ENCODE results near the gene NF1. TPM values are rescaled to one million over a fixed set of nuclear protein-coding genes. Genes with fewer than 3 reads are reported as not detected.
A peak's percentile ranks its signal among the peaks of the same experiment; 100 is the strongest.

Gene NF1
- total RNA-seq, 1 donor = 67.0 TPM

DNA sequence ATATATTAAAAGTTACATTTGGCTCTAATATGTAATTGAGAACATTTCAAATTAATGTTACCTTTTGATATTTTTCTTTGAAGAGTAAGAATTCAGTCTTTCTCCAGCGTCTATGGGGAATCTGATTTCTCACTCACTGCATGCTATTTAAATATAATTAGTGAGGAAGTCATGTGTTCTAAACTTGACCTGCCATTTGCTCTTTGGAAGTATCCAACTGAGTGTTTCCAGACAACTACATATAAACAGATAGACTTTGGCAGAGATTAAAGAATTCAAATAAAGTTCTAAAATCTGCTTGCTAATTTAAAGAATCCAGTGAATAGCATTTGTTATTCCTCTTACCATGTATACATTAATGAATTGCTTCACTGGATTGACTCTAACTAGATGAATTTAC, 178.7 kb downstream of the NF1 start:
- DNase-seq (ENCODE audit: insufficient read length, low spot score, missing footprints) = no peak
- no peak overlapping the region for H3K4me2 ChIP-seq (ENCODE audit: insufficient read depth, low read length)
- no peak overlapping the region for H3K27ac ChIP-seq (ENCODE audit: low read depth, low read length)
- no peaks in the 10 kb centered on the region for H4K20me1 ChIP-seq (ENCODE audit: insufficient read depth, low read length)
- H3K4me3 ChIP-seq (ENCODE audit: insufficient read depth, low read length) = no peak overlapping the region
- H3K4me1 ChIP-seq (ENCODE audit: insufficient read depth, low read length) = peaks cover 33% of the 10 kb centered on the region
- no peak overlapping the region for H2AFZ ChIP-seq (ENCODE audit: low read length)
- H3K27me3 ChIP-seq (ENCODE audit: insufficient read depth, low read length) = no peaks in the 10 kb centered on the region
- TF ChIP-seq, protein P1, sequence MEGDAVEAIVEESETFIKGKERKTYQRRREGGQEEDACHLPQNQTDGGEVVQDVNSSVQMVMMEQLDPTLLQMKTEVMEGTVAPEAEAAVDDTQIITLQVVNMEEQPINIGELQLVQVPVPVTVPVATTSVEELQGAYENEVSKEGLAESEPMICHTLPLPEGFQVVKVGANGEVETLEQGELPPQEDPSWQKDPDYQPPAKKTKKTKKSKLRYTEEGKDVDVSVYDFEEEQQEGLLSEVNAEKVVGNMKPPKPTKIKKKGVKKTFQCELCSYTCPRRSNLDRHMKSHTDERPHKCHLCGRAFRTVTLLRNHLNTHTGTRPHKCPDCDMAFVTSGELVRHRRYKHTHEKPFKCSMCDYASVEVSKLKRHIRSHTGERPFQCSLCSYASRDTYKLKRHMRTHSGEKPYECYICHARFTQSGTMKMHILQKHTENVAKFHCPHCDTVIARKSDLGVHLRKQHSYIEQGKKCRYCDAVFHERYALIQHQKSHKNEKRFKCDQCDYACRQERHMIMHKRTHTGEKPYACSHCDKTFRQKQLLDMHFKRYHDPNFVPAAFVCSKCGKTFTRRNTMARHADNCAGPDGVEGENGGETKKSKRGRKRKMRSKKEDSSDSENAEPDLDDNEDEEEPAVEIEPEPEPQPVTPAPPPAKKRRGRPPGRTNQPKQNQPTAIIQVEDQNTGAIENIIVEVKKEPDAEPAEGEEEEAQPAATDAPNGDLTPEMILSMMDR (IDR thresholded peaks at IDR 0.05; ENCODE audit: extremely low read depth, low read depth, low read length) = no peak
- H3K9me3 ChIP-seq (ENCODE audit: low read depth, low read length) = no peaks in the 10 kb centered on the region
- peaks cover 4% of the 10 kb centered on the region for H3K79me2 ChIP-seq (ENCODE audit: insufficient read depth, low read length)
- peaks cover 10% of the 10 kb centered on the region for H3K36me3 ChIP-seq (ENCODE audit: insufficient read depth, low read length)

DNA sequence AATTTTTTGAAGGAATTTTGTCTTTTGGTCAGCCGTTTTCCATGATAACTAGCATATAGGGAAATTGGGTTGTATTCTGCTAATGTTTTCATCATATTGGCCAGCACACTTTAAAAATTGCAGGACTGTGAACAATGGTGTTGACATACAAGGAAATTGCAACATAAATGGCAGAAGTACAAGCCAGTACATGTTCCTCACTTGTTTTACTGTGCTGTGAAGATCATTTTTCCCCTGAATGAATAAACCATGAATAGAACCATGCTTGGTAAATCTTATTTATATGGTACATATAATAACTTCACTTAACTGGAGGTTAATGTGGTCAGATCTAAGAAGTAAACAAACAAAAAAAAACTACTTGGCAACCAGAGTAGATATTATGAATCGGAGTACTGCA, 179.5 kb downstream of the NF1 start:
- no peak overlapping the region for H2AFZ ChIP-seq (ENCODE audit: low read length)
- peaks cover 10% of the 10 kb centered on the region for H3K36me3 ChIP-seq (ENCODE audit: insufficient read depth, low read length)
- DNase-seq (ENCODE audit: insufficient read length, low spot score, missing footprints) = peak; percentile 64
- TF ChIP-seq, protein P1 (IDR thresholded peaks at IDR 0.05; ENCODE audit: extremely low read depth, low read depth, low read length) = no peak
- H3K27me3 ChIP-seq (ENCODE audit: insufficient read depth, low read length) = no peaks in the 10 kb centered on the region
- peaks cover 25% of the 10 kb centered on the region for H3K4me1 ChIP-seq (ENCODE audit: insufficient read depth, low read length)
- H4K20me1 ChIP-seq (ENCODE audit: insufficient read depth, low read length) = no peaks in the 10 kb centered on the region
- no peak overlapping the region for H3K4me3 ChIP-seq (ENCODE audit: insufficient read depth, low read length)
- H3K4me2 ChIP-seq (ENCODE audit: insufficient read depth, low read length) = no peak overlapping the region
- H3K9me3 ChIP-seq (ENCODE audit: low read depth, low read length) = no peaks in the 10 kb centered on the region
- H3K79me2 ChIP-seq (ENCODE audit: insufficient read depth, low read length) = peaks cover 4% of the 10 kb centered on the region
- H3K27ac ChIP-seq (ENCODE audit: low read depth, low read length) = peak overlapping the region; percentile 10

DNA sequence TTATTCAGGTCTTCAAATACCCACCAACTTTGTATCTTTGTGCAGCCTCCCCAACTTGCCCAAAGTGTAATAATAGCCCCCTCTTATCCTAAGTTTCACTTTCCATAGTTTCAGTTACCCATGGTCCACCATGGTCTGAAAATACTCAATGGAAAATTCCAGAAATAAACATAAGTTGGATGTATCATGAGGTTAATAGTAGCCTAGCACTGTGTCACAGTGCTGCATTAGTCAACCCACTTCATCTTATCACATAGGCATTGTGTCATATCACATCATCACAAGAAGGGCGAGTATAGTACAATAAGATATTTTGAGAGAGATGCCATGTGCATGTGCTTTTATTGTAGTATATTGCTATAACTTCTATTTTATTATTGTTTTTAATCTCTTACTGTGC, 180.3 kb downstream of the NF1 start:
- H3K79me2 ChIP-seq (ENCODE audit: insufficient read depth, low read length) = peaks cover 4% of the 10 kb centered on the region
- TF ChIP-seq, protein P1 (IDR thresholded peaks at IDR 0.05; ENCODE audit: extremely low read depth, low read depth, low read length) = no peak
- H3K4me1 ChIP-seq (ENCODE audit: insufficient read depth, low read length) = peaks cover 17% of the 10 kb centered on the region
- no peak overlapping the region for H3K27ac ChIP-seq (ENCODE audit: low read depth, low read length)
- H3K9me3 ChIP-seq (ENCODE audit: low read depth, low read length) = no peaks in the 10 kb centered on the region
- no peak overlapping the region for H3K4me3 ChIP-seq (ENCODE audit: insufficient read depth, low read length)
- no peak overlapping the region for H3K4me2 ChIP-seq (ENCODE audit: insufficient read depth, low read length)
- H2AFZ ChIP-seq (ENCODE audit: low read length) = no peak overlapping the region
- no peaks in the 10 kb centered on the region for H4K20me1 ChIP-seq (ENCODE audit: insufficient read depth, low read length)
- no peak for DNase-seq (ENCODE audit: insufficient read length, low spot score, missing footprints)
- H3K36me3 ChIP-seq (ENCODE audit: insufficient read depth, low read length) = peaks cover 10% of the 10 kb centered on the region
- no peaks in the 10 kb centered on the region for H3K27me3 ChIP-seq (ENCODE audit: insufficient read depth, low read length)

DNA sequence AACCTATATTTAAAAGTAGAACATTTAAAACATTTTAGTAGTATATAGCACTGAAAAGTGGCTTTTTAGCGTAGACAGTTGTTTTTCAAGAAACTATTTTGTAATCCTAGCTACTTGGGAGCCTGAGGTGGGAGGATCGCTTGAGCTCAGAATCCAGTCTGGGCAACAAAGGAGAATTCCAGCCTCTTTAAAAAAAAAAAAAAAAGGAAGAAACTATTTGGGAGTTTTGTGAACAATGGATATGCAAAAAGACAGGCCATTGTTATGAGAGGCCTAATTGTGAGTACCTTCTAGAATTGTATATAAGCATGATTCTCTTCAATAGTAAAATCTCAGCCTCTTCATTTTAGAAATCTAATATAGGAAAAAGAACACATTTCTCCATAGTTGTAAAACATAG, 184.6 kb downstream of the NF1 start:
- TF ChIP-seq, protein P1 (IDR thresholded peaks at IDR 0.05; ENCODE audit: extremely low read depth, low read depth, low read length) = no peak
- Histone ChIP-seq H4K20me1 (ENCODE audit: insufficient read depth, low read length) (no peaks in the 10 kb centered on the region), H3K9me3 (ENCODE audit: low read depth, low read length) (no peaks in the 10 kb centered on the region), H2AFZ (ENCODE audit: low read length) (no peak overlapping the region), H3K27ac (ENCODE audit: low read depth, low read length) (no peak overlapping the region), H3K27me3 (ENCODE audit: insufficient read depth, low read length) (no peaks in the 10 kb centered on the region), H3K4me2 (ENCODE audit: insufficient read depth, low read length) (no peak overlapping the region), H3K4me3 (ENCODE audit: insufficient read depth, low read length) (no peak overlapping the region), H3K36me3 (ENCODE audit: insufficient read depth, low read length) (peaks cover 15% of the 10 kb centered on the region), H3K79me2 (ENCODE audit: insufficient read depth, low read length) (no peaks in the 10 kb centered on the region), H3K4me1 (ENCODE audit: insufficient read depth, low read length) (peaks cover 10% of the 10 kb centered on the region)
- no peak for DNase-seq (ENCODE audit: insufficient read length, low spot score, missing footprints)
